GM18502 (cell line): ENCODE results near the gene CLGN.
A peak's percentile ranks its signal among the peaks of the same experiment; 100 is the strongest.
"Not testable (repeated sequence)": the region's sequence is repeated elsewhere in the genome, so short reads cannot be mapped to it uniquely, and the experiment has no call there.

ENCODE experiments used
- ATAC-seq: cut with Tn5 transposase; IDR thresholded peaks from one replicate; pipeline ENCODE4 v1.9.1; 2021; ENCODE audit warnings: mild to moderate bottlenecking; ENCODE audit not compliant: unreplicated experiment, poor library complexity

CLGN gene

GRCh38 chr4:140427106-140427918, at the start of gene CLGN:
Gene CLGN (minus strand): TSS chr4:140427648. CDS start chr4:140413078, 14,570 bp downstream.
- ATAC-seq, result peak; percentile 90

- no peak for ATAC-seq
Measured at GRCh38 chr4:140472156-140472555, 44.7 kb upstream of the CLGN start.

GRCh38 chr4:140469791-140470733, 42.6 kb upstream of the CLGN start:
- ATAC-seq, result no peak

GRCh38 chr4:140466146-140466545, 38.7 kb upstream of the CLGN start:
- no peak for ATAC-seq

GRCh38 chr4:140463614-140464013, 36.2 kb upstream of the CLGN start:
- ATAC-seq, result no peak

GRCh38 chr4:140463182-140463581, 35.7 kb upstream of the CLGN start:
- ATAC-seq, result no peak

GRCh38 chr4:140450352-140450751, 22.9 kb upstream of the CLGN start:
- ATAC-seq, result no peak

GRCh38 chr4:140448830-140449229, 21.4 kb upstream of the CLGN start:
- no peak for ATAC-seq

- ATAC-seq, result no peak
Measured at GRCh38 chr4:140448162-140448561, 20.7 kb upstream of the CLGN start.

GRCh38 chr4:140444347-140444746, 16.9 kb upstream of the CLGN start:
- ATAC-seq, result not testable (repeated sequence)

- no peak for ATAC-seq
Measured at GRCh38 chr4:140439644-140440142, 12.2 kb upstream of the CLGN start.

- no peak for ATAC-seq
Measured at GRCh38 chr4:140427919-140428471, 547 bp upstream of the CLGN start.

- ATAC-seq, result peak; percentile 23
Measured at GRCh38 chr4:140426610-140427105, 790 bp downstream of the CLGN start.

GRCh38 chr4:140423106-140423505, 4.3 kb downstream of the CLGN start:
- ATAC-seq, result no peak

GRCh38 chr4:140413130-140413969, 14.1 kb downstream of the CLGN start:
- not testable (repeated sequence) for ATAC-seq

- ATAC-seq, result no peak
Measured at GRCh38 chr4:140408974-140409373, 18.5 kb downstream of the CLGN start.

GRCh38 chr4:140406292-140406691, 21.2 kb downstream of the CLGN start:
- no peak for ATAC-seq

- no peak for ATAC-seq
Measured at GRCh38 chr4:140400111-140400510, 27.3 kb downstream of the CLGN start.

- ATAC-seq, result no peak
Measured at GRCh38 chr4:140395668-140396067, 31.8 kb downstream of the CLGN start.

- ATAC-seq, result no peak
Measured at GRCh38 chr4:140388015-140388414, 39.4 kb downstream of the CLGN start.
